PC-3 (cell line): ENCODE data around the gene IRF5.

ENCODE experiments used
- CTCF ChIP-seq: fragments of 300-600 bp; sonication (generic); conservative IDR thresholded peaks from 2 replicates; pipeline ENCODE4 v1.5.1; 2017; ENCODE audit warnings: antibody characterized with exemption, low read depth, mild to moderate bottlenecking, low read length
- EZH2 ChIP-seq: fragments of 300-600 bp; sonication (generic); IDR thresholded peaks from one replicate; pipeline ENCODE4 v1.6.1; 2017; ENCODE audit warnings: antibody characterized with exemption, mild to moderate bottlenecking, low read length; ENCODE audit not compliant: unreplicated experiment
- EZH2phosphoT487 ChIP-seq: fragments of 300-600 bp; sonication (generic); IDR thresholded peaks from 2 replicates; pipeline ENCODE4 v1.6.1; 2018; ENCODE audit warnings: mild to moderate bottlenecking, antibody characterized with exemption, low read length, borderline replicate concordance

GRCh38 chr7:128941323-128941890 lies 3.7 kb downstream of the IRF5 start:
- no peak for TF ChIP-seq CTCF
- TF ChIP-seq EZH2 = no peak
- TF ChIP-seq EZH2phosphoT487 = no peak
